Breast epithelium (tissue), 4 donors: ENCODE results near the gene NR6A1. TPM values are rescaled to one million over a fixed set of nuclear protein-coding genes. Genes with fewer than 3 reads are reported as not detected.

ENCODE experiments used
- DNase-seq, 2 donors: peaks; one replicate each; pipeline ENCODE4 v3.0.0-alpha.2; 2019; ENCODE audit warnings: low spot score in 2 of 2
- H3K27ac ChIP-seq, 2 donors: fragments of 200-600 bp; sonication (generic) in 1 of 2; one replicate each; pipeline ENCODE4 v1.5.1; 2016 to 2019; ENCODE audit warnings: mild to moderate bottlenecking in 1 of 2
- H3K27me3 ChIP-seq, 2 donors: fragments of 200-600 bp; sonication (generic) in 1 of 2; one replicate each; pipeline versions ENCODE4 v1.5.1 to v1.6.0; 2017 to 2019; ENCODE audit warnings: control low read depth in 1 of 2, mild to moderate bottlenecking in 1 of 2
- H3K36me3 ChIP-seq: fragments of 200-600 bp; one replicate; pipeline ENCODE4 v1.5.1; 2019
- H3K4me1 ChIP-seq, 2 donors: fragments of 200-600 bp; sonication (generic); one replicate each; pipeline ENCODE4 v1.5.1; 2016 to 2019; ENCODE audit warnings: control low read depth in 1 of 2
- H3K4me3 ChIP-seq, 3 donors: fragments of 200-600 bp; sonication (generic); 1 replicate in 2 of 3; 2 replicates in 1 of 3; pipeline ENCODE4 v1.5.1; 2016 to 2019; ENCODE audit warnings: mild to moderate bottlenecking in 3 of 3, moderate library complexity in 2 of 3
- H3K9me3 ChIP-seq, 2 donors: fragments of 200-600 bp; sonication (generic) in 1 of 2; one replicate each; pipeline ENCODE4 v1.5.1; 2016 to 2019; ENCODE audit warnings: control low read depth in 1 of 2
- CTCF ChIP-seq, 3 donors: fragments of 450-650 bp; IDR thresholded peaks; one replicate each; pipeline ENCODE4 v1.5.1; 2016 to 2017; ENCODE audit warnings: antibody characterized with exemption in 3 of 3, mild to moderate bottlenecking in 3 of 3, moderate library complexity in 3 of 3
- POLR2A ChIP-seq: fragments of 450-650 bp; IDR thresholded peaks from one replicate; pipeline ENCODE4 v1.6.1; 2016; ENCODE audit warnings: antibody characterized with exemption, mild to moderate bottlenecking, moderate library complexity
- POLR2AphosphoS5 ChIP-seq, 3 donors: sonication (generic); formaldehyde crosslinking; IDR thresholded peaks; one replicate each; pipeline ENCODE4 v1.6.1; 2017; ENCODE audit warnings: antibody characterized with exemption in 3 of 3
- intact Hi-C: fragments of 100-400 bp; cut with DNase I; formaldehyde crosslinking; loops from one replicate; pipeline ENCODE4 v1.15.1; 2023; ENCODE audit warnings: low total_unique reads
- total RNA-seq, 3 donors: library from RNA; depleted of rRNA; stranded (reverse); fragments of >200 nt; gene quantifications; one replicate each; pipeline ENCODE4 v1.1.0, GENCODE V29; 2016

Gene NR6A1
- total RNA-seq, 3 donors from 2014 or later, result 1.3 to 5.3 (median 3.9) TPM

- no peaks in the 10 kb centered on the region for H3K4me1 ChIP-seq
- intact Hi-C loops, result no loop called here
- no peaks in the 10 kb centered on the region for H3K27me3 ChIP-seq
- H3K36me3 ChIP-seq, result no peaks in the 10 kb centered on the region
- H3K9me3 ChIP-seq, result no peaks in the 10 kb centered on the region
- no peak for DNase-seq
- H3K4me3 ChIP-seq, result no peak overlapping the region
- no peak for TF ChIP-seq CTCF (IDR thresholded peaks at IDR 0.05)
- no peak for TF ChIP-seq POLR2A
- H3K27ac ChIP-seq, result no peak overlapping the region
Observed at GRCh38 chr9:124662561-124662960, 108.5 kb downstream of the NR6A1 start.

- H3K27me3 ChIP-seq, result no peaks in the 10 kb centered on the region
- no peak for DNase-seq
- no peak for TF ChIP-seq CTCF (IDR thresholded peaks at IDR 0.05)
- no peak for TF ChIP-seq POLR2A
- TF ChIP-seq POLR2AphosphoS5 (IDR thresholded peaks at IDR 0.05), result no peak
- H3K4me3 ChIP-seq, result no peak overlapping the region
- H3K36me3 ChIP-seq, result no peaks in the 10 kb centered on the region
- H3K27ac ChIP-seq, result no peak overlapping the region
- H3K4me1 ChIP-seq, result no peaks in the 10 kb centered on the region
- no peaks in the 10 kb centered on the region for H3K9me3 ChIP-seq
- intact Hi-C loops, result no loop called here
Observed at GRCh38 chr9:124661271-124661670, 109.8 kb downstream of the NR6A1 start.

- no peaks in the 10 kb centered on the region for H3K9me3 ChIP-seq
- no peak for DNase-seq
- peak overlapping the region in 1 of 2 donors; percentile 75 for H3K27ac ChIP-seq
- H3K4me3 ChIP-seq, result peak overlapping the region; percentile 44 to 75 (median 58)
- no peaks in the 10 kb centered on the region for H3K27me3 ChIP-seq
- intact Hi-C loops, result no loop called here
- TF ChIP-seq CTCF (IDR thresholded peaks at IDR 0.05), result no peak
- no peak for TF ChIP-seq POLR2AphosphoS5 (IDR thresholded peaks at IDR 0.05)
- TF ChIP-seq POLR2A, result no peak
- H3K36me3 ChIP-seq, result no peaks in the 10 kb centered on the region
- no peaks in the 10 kb centered on the region for H3K4me1 ChIP-seq
Observed at GRCh38 chr9:124660341-124660801, 110.7 kb downstream of the NR6A1 start.

- peak overlapping the region; percentile 44 to 75 (median 58) for H3K4me3 ChIP-seq
- H3K9me3 ChIP-seq, result no peaks in the 10 kb centered on the region
- DNase-seq, result peak; percentile 64 to 72
- H3K27ac ChIP-seq, result peak overlapping the region; percentile 75 to 86
- intact Hi-C loops, result no loop called here
- H3K4me1 ChIP-seq, result no peaks in the 10 kb centered on the region
- no peaks in the 10 kb centered on the region for H3K36me3 ChIP-seq
- no peaks in the 10 kb centered on the region for H3K27me3 ChIP-seq
- TF ChIP-seq POLR2AphosphoS5 (IDR thresholded peaks at IDR 0.05) (peak in 1 of 3 donors; percentile 37), POLR2A (no peak)
Observed at GRCh38 chr9:124659099-124659659, 111.9 kb downstream of the NR6A1 start.

- Histone ChIP-seq H3K27ac (peak overlapping the region; percentile 75 to 86), H3K36me3 (no peaks in the 10 kb centered on the region), H3K4me3 (peak overlapping the region; percentile 44 to 75 (median 58)), H3K27me3 (no peaks in the 10 kb centered on the region), H3K4me1 (no peaks in the 10 kb centered on the region), H3K9me3 (no peaks in the 10 kb centered on the region)
- peak in 1 of 2 donors; percentile 49 for DNase-seq
- intact Hi-C loops, result no loop called here
- TF ChIP-seq POLR2AphosphoS5 (IDR thresholded peaks at IDR 0.05) (no peak), CTCF (IDR thresholded peaks at IDR 0.05) (no peak), POLR2A (no peak)
Observed at GRCh38 chr9:124658165-124659017, 112.7 kb downstream of the NR6A1 start.
